ENCODE data around the gene FAM229B. TPM values are rescaled to one million over a fixed set of nuclear protein-coding genes. Genes with fewer than 3 reads are reported as not detected.

The FAM229B gene
- polyA plus RNA-seq, 2 donors: 5.4 to 6.2 TPM

DNA sequence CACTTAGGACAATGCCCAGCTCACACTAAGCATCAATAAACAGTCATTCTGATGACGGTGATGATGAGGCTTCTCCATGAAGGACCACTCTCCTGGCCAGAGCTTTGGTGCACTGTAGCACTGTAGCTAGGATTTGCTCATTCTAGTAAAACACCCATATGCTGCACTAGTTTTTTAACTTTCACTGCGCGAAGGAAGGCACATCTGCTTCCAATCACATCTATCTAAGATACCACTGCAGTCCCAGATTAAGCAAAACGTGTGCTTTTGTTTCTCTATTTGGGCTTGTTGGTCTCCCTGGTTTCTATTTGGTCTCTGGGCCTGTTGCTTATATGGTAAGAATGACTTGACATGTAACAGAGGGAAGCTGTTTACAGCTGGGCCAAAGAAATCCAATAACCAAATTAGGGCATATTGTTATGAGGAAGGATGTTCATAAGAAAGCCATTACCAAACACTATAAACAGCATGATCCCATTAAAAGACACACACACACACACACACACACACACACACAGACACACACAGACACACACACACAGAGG, 62.4 kb downstream of the FAM229B start:
- 66 to 71% methylated on average over 4 of the region's 4 CpGs for WGBS, 2 donors
- no peaks in the 10 kb centered on the region for H3K27me3 ChIP-seq (ENCODE audit: control insufficient read depth in 1 of 2, insufficient read depth in 2 of 2, low read length in 2 of 2)
- H3K27ac ChIP-seq (ENCODE audit: low read depth in 2 of 2, low read length in 1 of 2): peak overlapping the region; percentile 49 to 50
- H3K4me3 ChIP-seq (ENCODE audit: low read depth in 1 of 2, low read length in 2 of 2): no peak overlapping the region
- H3K9me3 ChIP-seq (ENCODE audit: control insufficient read depth in 2 of 2, insufficient read depth in 1 of 2, low read depth in 1 of 2, low read length in 1 of 2): peaks cover 0 to 3% of the 10 kb centered on the region in 2 donors
- no peaks in the 10 kb centered on the region for H3K36me3 ChIP-seq (ENCODE audit: control insufficient read depth in 2 of 2, insufficient read depth in 2 of 2, low read length in 1 of 2)
- no peaks in the 10 kb centered on the region for H3K4me1 ChIP-seq (ENCODE audit: control insufficient read depth in 2 of 2, insufficient read depth in 2 of 2, low read length in 1 of 2)

DNA sequence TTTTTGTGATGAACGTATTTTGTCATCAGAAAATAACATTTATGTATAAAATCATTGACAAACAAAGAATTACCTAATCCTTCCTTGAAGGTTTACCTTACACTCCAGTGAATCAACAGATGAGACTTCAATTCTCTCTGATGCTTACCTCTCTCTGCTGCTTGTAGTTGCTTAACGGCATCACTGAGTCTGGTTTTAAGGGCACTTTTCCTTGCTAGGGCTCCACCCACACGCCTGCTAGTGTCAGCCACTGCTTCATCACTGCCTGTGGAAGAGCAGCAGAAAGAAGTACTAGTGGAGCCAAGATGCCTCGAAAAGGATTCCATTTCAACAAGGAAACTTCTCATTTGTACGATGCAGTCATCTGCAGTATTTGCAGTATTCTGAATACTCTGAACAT, 63.0 kb downstream of the FAM229B start:
- Histone ChIP-seq H3K4me3 (ENCODE audit: low read depth in 1 of 2, low read length in 2 of 2) (no peak overlapping the region), H3K36me3 (ENCODE audit: control insufficient read depth in 2 of 2, insufficient read depth in 2 of 2, low read length in 1 of 2) (no peaks in the 10 kb centered on the region), H3K27me3 (ENCODE audit: control insufficient read depth in 1 of 2, insufficient read depth in 2 of 2, low read length in 2 of 2) (no peaks in the 10 kb centered on the region), H3K27ac (ENCODE audit: low read depth in 2 of 2, low read length in 1 of 2) (peak overlapping the region in 1 of 2 donors; percentile 52), H3K4me1 (ENCODE audit: control insufficient read depth in 2 of 2, insufficient read depth in 2 of 2, low read length in 1 of 2) (no peaks in the 10 kb centered on the region), H3K9me3 (ENCODE audit: control insufficient read depth in 2 of 2, insufficient read depth in 1 of 2, low read depth in 1 of 2, low read length in 1 of 2) (no peaks in the 10 kb centered on the region)
- 52 to 62% methylated on average over 5 of the region's 5 CpGs for WGBS, 2 donors

Other genes starting within 250 kb of the FAM229B start
- 1 to 10 TPM; 6.7 to 8.4 TPM for gene FYN, start 214.1 kb upstream of the FAM229B start, polyA plus RNA-seq
- gene CCN6, start 33.5 kb upstream of the FAM229B start, polyA plus RNA-seq: under 1 TPM in 1 of 2 donors, not detected in 1; 0.02 TPM
- gene TUBE1, start 109 bp upstream of the FAM229B start, polyA plus RNA-seq: 1 to 10 TPM; 6.7 to 8.3 TPM
- 10 to 100 TPM; 10.9 to 13.6 TPM for gene LAMA4, start 167.0 kb downstream of the FAM229B start, polyA plus RNA-seq

All from esophagus (tissue), 2 donors.